GM12878 (cell line): ENCODE results near the gene ANO1. TPM values are rescaled to one million over a fixed set of nuclear protein-coding genes. Genes with fewer than 3 reads are reported as not detected.

Source experiments
- ATF7 ChIP-seq: fragments of 450-650 bp; IDR thresholded peaks from 2 replicates; pipeline ENCODE4 v1.6.1; 2016; ENCODE audit warnings: low read depth, mild to moderate bottlenecking
- CREM ChIP-seq: IDR thresholded peaks from 2 replicates; pipeline ENCODE4 v1.6.1; 2014; ENCODE audit warnings: antibody characterized with exemption, low read depth
- HCFC1 ChIP-seq: fragments of 150-350 bp; IDR thresholded peaks from 2 replicates; pipeline ENCODE4 v1.6.1; 2014; ENCODE audit warnings: low read length
- NFYA ChIP-seq: IDR thresholded peaks from 2 replicates; pipeline ENCODE4 v1.6.1; 2011; ENCODE audit warnings: low read depth, mild to moderate bottlenecking, low read length, improper control_type of control experiment, borderline replicate concordance
- NKRF ChIP-seq: fragments of 450-650 bp; conservative IDR thresholded peaks from 2 replicates; pipeline ENCODE4 v1.6.1; 2017; ENCODE audit warnings: mild to moderate bottlenecking, moderate library complexity
- PML ChIP-seq: IDR thresholded peaks from 2 replicates; pipeline ENCODE4 v1.6.1; 2012; ENCODE audit warnings: low read length, inconsistent platforms
- POLR2AphosphoS5 ChIP-seq: IDR thresholded peaks from 2 replicates; pipeline ENCODE4 v1.6.1; 2011; ENCODE audit warnings: mild to moderate bottlenecking, low read length, inconsistent platforms
- RUNX3 ChIP-seq: IDR thresholded peaks from 2 replicates; pipeline ENCODE4 v1.6.1; 2012; ENCODE audit warnings: low read length, inconsistent platforms
- TCF12 ChIP-seq: IDR thresholded peaks from 2 replicates; pipeline ENCODE4 v1.6.1; 2011; ENCODE audit warnings: low read depth, mild to moderate bottlenecking, low read length
- TCF3 ChIP-seq: IDR thresholded peaks from 2 replicates; pipeline ENCODE4 v1.6.1; 2012; ENCODE audit warnings: low read depth, mild to moderate bottlenecking, low read length, borderline replicate concordance; ENCODE audit not compliant: insufficient read depth
- ZNF592 ChIP-seq: fragments of 450-650 bp; IDR thresholded peaks from 2 replicates; pipeline ENCODE4 v1.6.1; 2017; ENCODE audit warnings: mild to moderate bottlenecking, moderate library complexity
- ZNF687 ChIP-seq: fragments of 450-650 bp; IDR thresholded peaks from 2 replicates; pipeline ENCODE4 v1.6.1; 2017; ENCODE audit warnings: mild to moderate bottlenecking, moderate library complexity
- polyA plus RNA-seq, 11 experiments: library from polyadenylated mRNA; depleted of rRNA in 4 of 11; unstranded in 6 of 11; stranded (reverse) in 5 of 11; fragments of >200 nt; fragmentation: Nextera tagmentation in 4 of 11; fragmentation: Illumina TruSeq in 1 of 11; extraction: Ambion mirVana in 4 of 11; extraction: Trizol in 1 of 11; gene quantifications; 1 replicate in 1 of 11; 2 replicates in 10 of 11; pipeline versions ENCODE4 v1.2.1 to v1.2.3, GENCODE V29; 2011 to 2016; ENCODE audit warnings: inconsistent platforms in 2 of 11, missing spikeins in 2 of 11, low read depth in 1 of 11
- total RNA-seq, 4 experiments: library from RNA; depleted of rRNA in 3 of 4; stranded (reverse); fragments of >200 nt in 3 of 4; fragmentation: Illumina TruSeq in 1 of 4; extraction: Trizol in 1 of 4; gene quantifications; 2 replicates each; pipeline versions ENCODE4 v1.2.1 to v1.2.3, GENCODE V29; 2013 to 2021
- TF ChIP-seq, protein P1 (sequence below): fragments of 450-650 bp; IDR thresholded peaks from 2 replicates; pipeline ENCODE4 v1.6.1; 2016; ENCODE audit warnings: mild to moderate bottlenecking, moderate library complexity, borderline replicate concordance
- TF ChIP-seq, protein P2 (sequence below): IDR thresholded peaks from 2 replicates; pipeline ENCODE4 v1.6.1; 2012; ENCODE audit warnings: low read depth, low read length, improper control_type of control experiment

Gene ANO1
- total and polyA plus RNA-seq, 10 of the 15 experiments (the other 5 are each of a cell fraction or from before 2014, with no cell fraction given), result 0.01 to 0.38 (median 0.06) TPM; not detected in 7

GRCh38 chr11:70202920-70203750 lies 125.0 kb downstream of the ANO1 start, which contains the start of gene FADD (continued):
- TF ChIP-seq ZNF592 (no peak), ATF7 (no peak), PML (peak; percentile 80), POLR2AphosphoS5 (peak; percentile 93), TCF12 (peak; percentile 99), NKRF (peak; percentile 50; the same call in 1 of the 2 replicates), CREM (peak; percentile 17; the same call in 1 of the 2 replicates), NFYA (no peak), RUNX3 (peak; percentile 86), ZNF687 (no peak; the same call in 1 of the 2 replicates), HCFC1 (peak; percentile 73), TCF3 (peak; percentile 98)
- TF ChIP-seq, protein P1, sequence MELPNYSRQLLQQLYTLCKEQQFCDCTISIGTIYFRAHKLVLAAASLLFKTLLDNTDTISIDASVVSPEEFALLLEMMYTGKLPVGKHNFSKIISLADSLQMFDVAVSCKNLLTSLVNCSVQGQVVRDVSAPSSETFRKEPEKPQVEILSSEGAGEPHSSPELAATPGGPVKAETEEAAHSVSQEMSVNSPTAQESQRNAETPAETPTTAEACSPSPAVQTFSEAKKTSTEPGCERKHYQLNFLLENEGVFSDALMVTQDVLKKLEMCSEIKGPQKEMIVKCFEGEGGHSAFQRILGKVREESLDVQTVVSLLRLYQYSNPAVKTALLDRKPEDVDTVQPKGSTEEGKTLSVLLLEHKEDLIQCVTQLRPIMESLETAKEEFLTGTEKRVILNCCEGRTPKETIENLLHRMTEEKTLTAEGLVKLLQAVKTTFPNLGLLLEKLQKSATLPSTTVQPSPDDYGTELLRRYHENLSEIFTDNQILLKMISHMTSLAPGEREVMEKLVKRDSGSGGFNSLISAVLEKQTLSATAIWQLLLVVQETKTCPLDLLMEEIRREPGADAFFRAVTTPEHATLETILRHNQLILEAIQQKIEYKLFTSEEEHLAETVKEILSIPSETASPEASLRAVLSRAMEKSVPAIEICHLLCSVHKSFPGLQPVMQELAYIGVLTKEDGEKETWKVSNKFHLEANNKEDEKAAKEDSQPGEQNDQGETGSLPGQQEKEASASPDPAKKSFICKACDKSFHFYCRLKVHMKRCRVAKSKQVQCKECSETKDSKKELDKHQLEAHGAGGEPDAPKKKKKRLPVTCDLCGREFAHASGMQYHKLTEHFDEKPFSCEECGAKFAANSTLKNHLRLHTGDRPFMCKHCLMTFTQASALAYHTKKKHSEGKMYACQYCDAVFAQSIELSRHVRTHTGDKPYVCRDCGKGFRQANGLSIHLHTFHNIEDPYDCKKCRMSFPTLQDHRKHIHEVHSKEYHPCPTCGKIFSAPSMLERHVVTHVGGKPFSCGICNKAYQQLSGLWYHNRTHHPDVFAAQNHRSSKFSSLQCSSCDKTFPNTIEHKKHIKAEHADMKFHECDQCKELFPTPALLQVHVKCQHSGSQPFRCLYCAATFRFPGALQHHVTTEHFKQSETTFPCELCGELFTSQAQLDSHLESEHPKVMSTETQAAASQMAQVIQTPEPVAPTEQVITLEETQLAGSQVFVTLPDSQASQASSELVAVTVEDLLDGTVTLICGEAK, result no peak
- TF ChIP-seq, protein P2, sequence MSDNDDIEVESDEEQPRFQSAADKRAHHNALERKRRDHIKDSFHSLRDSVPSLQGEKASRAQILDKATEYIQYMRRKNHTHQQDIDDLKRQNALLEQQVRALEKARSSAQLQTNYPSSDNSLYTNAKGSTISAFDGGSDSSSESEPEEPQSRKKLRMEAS, result 0 out of 2 replicates have a peak, but pooled peaks have one; percentile 12
